ENCODE measurements around the gene GUCY2C. TPM values are rescaled to one million over a fixed set of nuclear protein-coding genes. Genes with fewer than 3 reads are reported as not detected.

GUCY2C gene
- total and polyA plus RNA-seq, 4 donors = 0.01 to 0.05 TPM; not detected in 2

DNA sequence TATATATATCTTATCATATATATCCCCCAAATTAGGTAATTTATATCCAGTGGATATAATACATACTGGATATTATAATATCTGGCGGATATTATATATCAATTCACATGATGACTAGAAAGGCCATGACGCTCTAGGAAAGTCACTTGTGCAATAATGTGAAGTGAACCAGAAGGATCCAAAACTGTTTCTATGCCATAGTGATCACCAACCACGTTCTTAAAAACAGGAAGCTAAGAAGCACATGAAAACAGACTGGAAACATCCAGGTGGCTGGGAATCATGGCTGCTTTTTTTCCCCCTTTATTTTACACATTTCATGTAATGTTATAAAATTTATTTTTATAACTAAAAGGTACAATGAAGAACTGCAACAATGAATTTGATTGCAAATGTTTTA, 1.4 kb downstream of the GUCY2C start:
- no peaks in the 10 kb centered on the region for H3K27me3 ChIP-seq (ENCODE audit: control insufficient read depth in 4 of 4, insufficient read depth in 4 of 4, low read length in 3 of 4)
- H3K4me3 ChIP-seq (ENCODE audit: low read depth in 1 of 3, low read length in 3 of 3) = no peak overlapping the region
- H3K4me1 ChIP-seq (ENCODE audit: control insufficient read depth in 4 of 4, insufficient read depth in 4 of 4, low read length in 3 of 4) = no peaks in the 10 kb centered on the region
- no peak overlapping the region for H3K9ac ChIP-seq (ENCODE audit: low read depth in 1 of 2, low read length in 2 of 2)
- no peak for TF ChIP-seq YY1 (IDR thresholded peaks at IDR 0.05)
- TF ChIP-seq SP1 (IDR thresholded peaks at IDR 0.05) = no peak
- no peak for TF ChIP-seq HNF4G (IDR thresholded peaks at IDR 0.05)
- no peak for TF ChIP-seq JUND (IDR thresholded peaks at IDR 0.05)
- TF ChIP-seq GABPA (IDR thresholded peaks at IDR 0.05 in 1 of 2, conservative IDR thresholded peaks at IDR 0.05 in 1 of 2) = no peak
- TF ChIP-seq EGR1 (IDR thresholded peaks at IDR 0.05; ENCODE audit: low read depth in 2 of 2) = no peak
- TF ChIP-seq, protein P1, sequence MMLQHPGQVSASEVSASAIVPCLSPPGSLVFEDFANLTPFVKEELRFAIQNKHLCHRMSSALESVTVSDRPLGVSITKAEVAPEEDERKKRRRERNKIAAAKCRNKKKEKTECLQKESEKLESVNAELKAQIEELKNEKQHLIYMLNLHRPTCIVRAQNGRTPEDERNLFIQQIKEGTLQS (IDR thresholded peaks at IDR 0.05) = no peak
- TF ChIP-seq, protein P2, sequence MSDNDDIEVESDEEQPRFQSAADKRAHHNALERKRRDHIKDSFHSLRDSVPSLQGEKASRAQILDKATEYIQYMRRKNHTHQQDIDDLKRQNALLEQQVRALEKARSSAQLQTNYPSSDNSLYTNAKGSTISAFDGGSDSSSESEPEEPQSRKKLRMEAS (IDR thresholded peaks at IDR 0.05) = no peak
- TF ChIP-seq, protein P3, sequence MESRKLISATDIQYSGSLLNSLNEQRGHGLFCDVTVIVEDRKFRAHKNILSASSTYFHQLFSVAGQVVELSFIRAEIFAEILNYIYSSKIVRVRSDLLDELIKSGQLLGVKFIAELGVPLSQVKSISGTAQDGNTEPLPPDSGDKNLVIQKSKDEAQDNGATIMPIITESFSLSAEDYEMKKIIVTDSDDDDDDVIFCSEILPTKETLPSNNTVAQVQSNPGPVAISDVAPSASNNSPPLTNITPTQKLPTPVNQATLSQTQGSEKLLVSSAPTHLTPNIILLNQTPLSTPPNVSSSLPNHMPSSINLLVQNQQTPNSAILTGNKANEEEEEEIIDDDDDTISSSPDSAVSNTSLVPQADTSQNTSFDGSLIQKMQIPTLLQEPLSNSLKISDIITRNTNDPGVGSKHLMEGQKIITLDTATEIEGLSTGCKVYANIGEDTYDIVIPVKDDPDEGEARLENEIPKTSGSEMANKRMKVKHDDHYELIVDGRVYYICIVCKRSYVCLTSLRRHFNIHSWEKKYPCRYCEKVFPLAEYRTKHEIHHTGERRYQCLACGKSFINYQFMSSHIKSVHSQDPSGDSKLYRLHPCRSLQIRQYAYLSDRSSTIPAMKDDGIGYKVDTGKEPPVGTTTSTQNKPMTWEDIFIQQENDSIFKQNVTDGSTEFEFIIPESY (IDR thresholded peaks at IDR 0.05) = no peak
- no peak for TF ChIP-seq RAD21 (IDR thresholded peaks at IDR 0.05)
- no peak for TF ChIP-seq FOXA1 (IDR thresholded peaks at IDR 0.05)
- no peak for TF ChIP-seq TAF1 (conservative IDR thresholded peaks at IDR 0.05)
- no peak for TF ChIP-seq RXRA (IDR thresholded peaks at IDR 0.05)
- TF ChIP-seq HNF4A (conservative IDR thresholded peaks at IDR 0.05) = no peak
- TF ChIP-seq FOXA2 (IDR thresholded peaks at IDR 0.05) = no peak
- TF ChIP-seq, protein P4, sequence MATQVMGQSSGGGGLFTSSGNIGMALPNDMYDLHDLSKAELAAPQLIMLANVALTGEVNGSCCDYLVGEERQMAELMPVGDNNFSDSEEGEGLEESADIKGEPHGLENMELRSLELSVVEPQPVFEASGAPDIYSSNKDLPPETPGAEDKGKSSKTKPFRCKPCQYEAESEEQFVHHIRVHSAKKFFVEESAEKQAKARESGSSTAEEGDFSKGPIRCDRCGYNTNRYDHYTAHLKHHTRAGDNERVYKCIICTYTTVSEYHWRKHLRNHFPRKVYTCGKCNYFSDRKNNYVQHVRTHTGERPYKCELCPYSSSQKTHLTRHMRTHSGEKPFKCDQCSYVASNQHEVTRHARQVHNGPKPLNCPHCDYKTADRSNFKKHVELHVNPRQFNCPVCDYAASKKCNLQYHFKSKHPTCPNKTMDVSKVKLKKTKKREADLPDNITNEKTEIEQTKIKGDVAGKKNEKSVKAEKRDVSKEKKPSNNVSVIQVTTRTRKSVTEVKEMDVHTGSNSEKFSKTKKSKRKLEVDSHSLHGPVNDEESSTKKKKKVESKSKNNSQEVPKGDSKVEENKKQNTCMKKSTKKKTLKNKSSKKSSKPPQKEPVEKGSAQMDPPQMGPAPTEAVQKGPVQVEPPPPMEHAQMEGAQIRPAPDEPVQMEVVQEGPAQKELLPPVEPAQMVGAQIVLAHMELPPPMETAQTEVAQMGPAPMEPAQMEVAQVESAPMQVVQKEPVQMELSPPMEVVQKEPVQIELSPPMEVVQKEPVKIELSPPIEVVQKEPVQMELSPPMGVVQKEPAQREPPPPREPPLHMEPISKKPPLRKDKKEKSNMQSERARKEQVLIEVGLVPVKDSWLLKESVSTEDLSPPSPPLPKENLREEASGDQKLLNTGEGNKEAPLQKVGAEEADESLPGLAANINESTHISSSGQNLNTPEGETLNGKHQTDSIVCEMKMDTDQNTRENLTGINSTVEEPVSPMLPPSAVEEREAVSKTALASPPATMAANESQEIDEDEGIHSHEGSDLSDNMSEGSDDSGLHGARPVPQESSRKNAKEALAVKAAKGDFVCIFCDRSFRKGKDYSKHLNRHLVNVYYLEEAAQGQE (IDR thresholded peaks at IDR 0.05) = no peak
- TF ChIP-seq, protein P5, sequence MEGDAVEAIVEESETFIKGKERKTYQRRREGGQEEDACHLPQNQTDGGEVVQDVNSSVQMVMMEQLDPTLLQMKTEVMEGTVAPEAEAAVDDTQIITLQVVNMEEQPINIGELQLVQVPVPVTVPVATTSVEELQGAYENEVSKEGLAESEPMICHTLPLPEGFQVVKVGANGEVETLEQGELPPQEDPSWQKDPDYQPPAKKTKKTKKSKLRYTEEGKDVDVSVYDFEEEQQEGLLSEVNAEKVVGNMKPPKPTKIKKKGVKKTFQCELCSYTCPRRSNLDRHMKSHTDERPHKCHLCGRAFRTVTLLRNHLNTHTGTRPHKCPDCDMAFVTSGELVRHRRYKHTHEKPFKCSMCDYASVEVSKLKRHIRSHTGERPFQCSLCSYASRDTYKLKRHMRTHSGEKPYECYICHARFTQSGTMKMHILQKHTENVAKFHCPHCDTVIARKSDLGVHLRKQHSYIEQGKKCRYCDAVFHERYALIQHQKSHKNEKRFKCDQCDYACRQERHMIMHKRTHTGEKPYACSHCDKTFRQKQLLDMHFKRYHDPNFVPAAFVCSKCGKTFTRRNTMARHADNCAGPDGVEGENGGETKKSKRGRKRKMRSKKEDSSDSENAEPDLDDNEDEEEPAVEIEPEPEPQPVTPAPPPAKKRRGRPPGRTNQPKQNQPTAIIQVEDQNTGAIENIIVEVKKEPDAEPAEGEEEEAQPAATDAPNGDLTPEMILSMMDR (IDR thresholded peaks at IDR 0.05; ENCODE audit: low read depth, low read length, missing input control) = no peak
- TF ChIP-seq NR2F2 (IDR thresholded peaks at IDR 0.05) = no peak
- no peaks in the 10 kb centered on the region for H3K36me3 ChIP-seq (ENCODE audit: control insufficient read depth in 4 of 4, insufficient read depth in 3 of 4, low read depth in 1 of 4, low read length in 3 of 4)
- 75% methylated on average over 3 of the region's 3 CpGs for WGBS
- no peak overlapping the region for H3K27ac ChIP-seq (ENCODE audit: low read depth in 1 of 2, low read length in 2 of 2)
- H3K9me3 ChIP-seq (ENCODE audit: control insufficient read depth in 4 of 4, low read length in 3 of 4) = no peaks in the 10 kb centered on the region
- DNase-seq (ENCODE audit: low spot score) = no peak
